Measurements from ENCODE around the gene TRMT1. TPM values are rescaled to one million over a fixed set of nuclear protein-coding genes. Genes with fewer than 3 reads are reported as not detected.
"Not testable (repeated sequence)": the region's sequence is repeated elsewhere in the genome, so short reads cannot be mapped to it uniquely, and the experiment has no call there.

Gene TRMT1
- total RNA-seq, 2 donors from 2014 or later, result 21.9 to 24.1 TPM

DNA sequence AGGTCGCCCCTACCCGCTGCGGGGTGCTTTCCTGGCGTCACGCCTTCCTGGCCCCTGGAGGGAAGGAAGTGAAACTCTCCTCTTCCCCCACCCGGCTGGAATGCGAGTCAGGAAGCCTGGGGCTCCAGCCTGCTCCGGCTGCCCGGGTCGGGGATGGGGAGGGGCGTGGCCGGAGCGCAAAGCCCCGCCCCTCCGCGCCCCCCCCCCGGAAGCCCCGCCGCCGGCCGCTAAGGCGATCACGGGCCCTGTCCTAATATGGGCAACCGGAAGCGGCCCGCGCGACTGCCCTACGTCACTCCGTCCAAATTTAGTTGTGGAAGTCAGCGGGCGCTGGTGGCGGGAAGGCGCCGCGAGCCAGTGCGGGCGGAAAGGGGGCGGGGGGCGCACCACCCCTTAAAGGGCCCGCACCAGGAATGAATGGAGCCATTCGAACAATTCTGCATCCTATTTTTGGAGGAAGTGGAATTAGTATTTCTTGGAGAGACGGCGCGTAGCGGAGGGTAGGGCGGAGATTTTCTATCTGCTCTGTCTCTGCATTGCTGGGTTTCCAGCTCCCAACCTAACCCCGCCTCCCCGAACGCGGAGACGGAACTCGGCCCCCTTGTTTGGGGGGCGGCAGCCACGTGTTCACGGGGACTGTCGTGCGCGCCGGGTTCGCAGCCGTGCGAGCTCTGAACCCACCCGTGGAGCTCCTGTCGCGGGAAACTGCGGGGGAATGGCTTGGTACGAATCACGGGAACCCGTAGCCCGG, 35.2 kb upstream of the TRMT1 start:
- intact Hi-C loops (cut with DNase I), result loop anchor here in 1 of 2 donors (10.0 kb wide), 1 partner anchor 693 kb away; no protein-coding TSS in a partner anchor

DNA sequence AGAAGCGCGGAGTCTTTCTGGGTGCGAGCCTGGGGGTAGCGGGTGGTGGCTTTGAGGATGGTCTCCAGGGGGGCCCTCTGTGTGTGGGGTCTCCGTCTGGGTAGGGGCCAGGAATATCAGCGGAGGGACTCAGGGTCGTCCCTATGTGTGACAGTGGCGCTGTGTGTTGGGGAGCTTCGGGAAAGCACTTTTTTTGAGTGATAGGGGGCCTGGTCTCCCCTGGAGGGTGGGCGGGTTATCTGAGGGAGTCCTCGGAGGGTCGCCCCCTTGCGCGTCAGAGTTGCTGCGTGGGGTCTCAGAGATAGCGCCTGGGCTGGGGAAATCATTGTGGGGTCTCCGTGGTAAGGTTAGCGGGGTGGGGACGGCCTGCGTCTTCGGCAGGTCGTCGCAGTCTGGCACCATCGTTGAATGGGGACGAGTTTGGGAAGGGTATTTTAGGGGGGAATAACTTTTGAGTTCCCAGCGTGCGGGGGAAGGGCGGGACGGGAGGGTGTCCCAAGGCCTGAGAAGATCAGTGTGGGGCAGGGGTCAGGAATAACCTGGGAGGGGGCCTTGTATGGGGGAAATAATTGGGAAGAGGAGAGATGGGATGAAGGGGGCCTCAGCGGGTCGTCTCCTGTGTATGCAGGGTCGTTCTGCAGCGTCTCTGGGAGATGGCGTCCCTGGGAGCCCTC, 34.5 kb upstream of the TRMT1 start:
- no peak for DNase-seq (ENCODE audit: low spot score)
- intact Hi-C loops (cut with DNase I), result loop anchor here in 1 of 2 donors (10.0 kb wide), 1 partner anchor 694 kb away; no protein-coding TSS in a partner anchor

More for the DNA sequence above, 35.2 kb upstream of the TRMT1 start:
- DNase-seq (ENCODE audit: low spot score), result peak; percentile 99

DNA sequence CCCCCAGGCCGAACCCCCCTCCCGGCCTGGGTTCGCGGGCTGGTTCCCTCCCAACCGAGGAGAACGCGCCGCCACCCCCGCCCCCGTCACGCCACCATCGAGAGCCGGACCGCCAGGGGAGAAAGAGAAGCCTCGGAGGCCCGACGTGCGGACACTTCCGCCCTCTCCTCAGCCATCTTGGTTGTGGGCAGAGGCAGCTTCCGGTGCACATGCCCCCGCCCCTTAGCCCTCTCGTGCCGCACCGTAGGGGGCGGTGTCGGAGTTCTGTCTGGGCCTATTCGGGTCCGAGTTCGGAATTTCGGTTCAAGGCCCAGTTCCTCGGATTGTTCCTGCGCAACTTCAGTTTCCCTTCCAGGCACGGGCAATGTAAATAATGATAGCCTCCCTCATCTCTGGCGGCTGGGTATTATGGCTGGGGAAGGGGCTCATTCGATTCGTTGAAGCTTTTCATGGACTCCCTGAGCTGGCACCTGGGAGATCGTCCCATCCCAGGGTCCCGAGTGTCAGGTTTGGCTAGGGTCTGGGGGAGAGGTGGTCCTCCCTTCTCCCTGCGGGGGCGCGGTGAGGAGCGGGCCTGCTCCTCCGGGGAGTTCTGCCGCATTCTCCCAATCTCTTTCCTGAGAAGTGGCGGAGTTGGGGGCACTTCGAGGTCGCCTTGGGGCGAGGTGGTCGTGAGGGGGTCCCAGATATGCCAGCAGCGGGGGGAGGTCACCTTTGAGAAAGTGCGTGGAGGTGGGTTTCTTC, 33.8 kb upstream of the TRMT1 start, which contains the start of the genes IER2 and STX10:
IER2 (plus strand) TSS at position 225 of the 744 bp plus-strand sequence. CDS start 2,776 bp downstream, outside the sequence.
STX10 (minus strand) TSS at position 189 of the 744 bp plus-strand sequence. CDS start 202 bp downstream, outside the sequence.
- intact Hi-C loops (cut with DNase I), result loop anchor here in 1 of 2 donors (10.0 kb wide), 1 partner anchor 694 kb away; no protein-coding TSS in a partner anchor
- peak; percentile 99 for DNase-seq (ENCODE audit: low spot score)

DNA sequence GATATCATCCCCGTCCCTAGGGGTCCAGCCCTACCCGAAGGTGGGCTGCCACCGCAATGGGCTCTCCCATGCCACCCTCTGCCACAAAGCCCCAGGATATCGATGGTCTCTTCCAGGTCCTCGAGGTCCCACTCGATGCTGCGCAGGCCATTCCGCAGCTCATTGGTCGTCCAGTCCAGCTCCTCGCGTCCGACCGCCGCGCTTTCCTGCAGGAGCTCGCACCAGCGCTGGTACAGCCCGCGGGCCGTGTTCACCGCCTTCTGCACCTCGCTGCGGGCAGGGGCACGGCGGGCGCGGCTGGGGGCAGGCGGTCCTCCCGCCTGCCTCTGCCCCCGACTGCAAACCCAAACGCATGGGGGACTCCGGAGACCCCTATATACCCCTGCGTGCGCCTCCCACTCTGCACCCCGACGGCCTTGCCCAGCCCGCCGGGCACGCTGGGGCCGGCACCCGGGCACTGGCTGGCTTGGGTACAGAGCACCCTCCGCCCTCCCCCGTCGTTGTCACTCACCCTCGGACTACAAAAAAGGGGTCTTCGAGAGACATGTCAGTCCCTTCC, 33.2 kb upstream of the TRMT1 start:
- intact Hi-C loops (cut with DNase I), result loop anchor here in 1 of 2 donors (10.0 kb wide), 1 partner anchor 695 kb away; no protein-coding TSS in a partner anchor
- no peak for DNase-seq (ENCODE audit: low spot score)

DNA sequence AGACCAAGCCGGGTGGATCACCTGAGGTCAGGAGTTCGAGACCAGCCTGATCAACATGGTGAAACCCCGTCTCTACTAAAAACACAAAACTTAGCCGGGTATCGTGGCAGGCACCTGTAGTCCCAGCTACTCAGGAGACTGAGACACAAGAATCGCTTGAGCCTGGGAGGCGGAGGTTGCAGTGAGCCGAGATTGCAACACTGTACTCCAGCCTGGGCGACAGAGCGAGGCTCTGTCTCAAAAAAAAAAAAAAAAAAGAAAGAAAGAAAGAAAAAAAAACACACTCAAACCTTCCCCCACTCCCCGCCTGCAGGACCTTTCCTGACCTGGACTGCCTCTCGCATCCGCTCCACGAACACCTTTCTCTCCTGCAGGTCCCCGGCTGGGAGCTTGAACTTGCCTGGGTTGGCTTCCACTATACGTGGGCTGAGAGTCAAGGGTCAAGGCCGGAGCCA, 32.7 kb upstream of the TRMT1 start:
- intact Hi-C loops (cut with DNase I); DNase-seq (ENCODE audit: low spot score): not testable (repeated sequence)

DNA sequence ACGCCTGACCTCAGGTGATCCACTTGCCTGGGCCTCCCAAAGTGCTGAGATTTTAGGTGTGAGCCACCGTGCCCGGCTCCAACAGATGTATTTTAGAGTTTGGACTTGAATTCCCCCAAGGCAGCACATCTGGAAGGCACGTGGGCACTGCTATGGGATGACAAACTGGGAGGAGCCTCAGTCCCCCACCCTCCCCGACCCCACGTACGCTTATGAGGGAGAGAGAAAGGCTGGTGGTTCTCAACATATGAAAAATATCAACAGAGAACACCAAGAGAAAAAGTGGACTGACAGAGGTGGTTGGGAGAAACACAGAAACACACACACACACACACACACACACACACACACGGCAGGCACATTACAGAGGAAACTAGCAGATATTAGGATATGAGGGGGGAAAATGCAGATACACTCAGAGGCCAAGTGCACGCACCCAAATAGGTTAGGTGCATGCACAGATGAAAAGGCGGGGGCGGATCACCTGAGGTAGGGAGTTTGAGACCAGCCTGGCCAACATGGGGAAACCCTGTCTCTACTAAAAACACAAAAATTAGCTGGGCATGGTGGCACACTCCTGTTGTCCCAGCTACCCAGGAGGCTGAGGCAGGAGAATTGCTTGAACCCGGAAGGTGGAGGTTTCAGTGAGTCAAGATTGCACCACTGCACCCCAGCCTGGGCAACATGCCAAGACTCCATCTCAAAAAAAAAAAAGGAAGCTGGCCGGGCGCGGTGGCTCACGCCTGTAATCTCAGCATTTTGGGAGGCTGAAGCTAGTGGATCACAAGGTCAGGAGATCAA, 30.4 kb upstream of the TRMT1 start:
- no peak for DNase-seq (ENCODE audit: low spot score)
- intact Hi-C loops (cut with DNase I), result no loop called here

DNA sequence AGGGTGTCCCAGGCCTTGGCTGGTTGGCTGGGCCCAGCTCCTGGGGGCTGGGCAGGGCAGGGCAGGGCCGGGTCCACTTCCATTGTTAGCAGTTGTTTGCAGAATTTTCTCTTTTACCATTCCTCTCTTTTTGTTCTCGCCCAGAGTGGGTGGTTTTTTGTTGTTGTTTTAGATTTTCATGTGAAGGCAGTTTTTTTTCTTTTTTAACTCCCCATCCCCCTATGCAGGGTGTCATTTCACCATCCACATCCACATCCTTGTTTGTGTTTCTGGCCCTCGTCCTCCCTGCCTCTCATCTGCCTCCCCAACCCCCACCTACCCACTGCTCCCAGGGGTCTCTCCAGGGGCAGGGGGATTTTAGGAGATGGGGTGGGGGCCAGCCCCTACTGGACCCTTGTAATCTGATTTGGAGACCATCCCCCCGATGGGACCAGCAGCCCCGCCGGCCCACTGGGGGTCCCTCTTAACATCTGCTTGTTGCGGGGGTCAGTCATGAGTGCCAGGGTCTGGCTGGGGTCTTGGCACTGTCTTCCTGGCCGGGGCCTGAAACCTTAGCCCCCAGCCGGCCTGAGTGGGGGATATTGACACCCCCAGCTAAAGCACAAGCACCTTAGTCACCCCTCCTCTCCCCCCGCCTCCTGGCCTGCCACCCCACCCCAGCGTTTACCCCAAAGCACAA, 23.2 kb upstream of the TRMT1 start:
- intact Hi-C loops (cut with DNase I), result no loop called here
- DNase-seq (ENCODE audit: low spot score), result no peak

DNA sequence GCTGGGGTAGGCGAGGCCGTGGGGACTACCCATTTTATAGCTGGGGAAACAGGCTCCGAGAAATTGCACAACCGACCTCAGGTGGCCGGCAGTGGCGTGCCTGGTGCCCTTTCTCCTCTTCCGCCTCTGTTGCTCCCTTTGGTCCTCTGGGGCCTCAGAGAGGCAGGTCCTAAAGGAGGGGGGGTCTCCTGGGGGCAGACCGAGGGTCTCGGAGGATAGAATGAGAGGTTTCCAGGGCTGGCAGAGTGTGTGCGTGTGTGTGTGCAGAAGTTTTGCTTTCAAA, 22.3 kb upstream of the TRMT1 start:
- DNase-seq (ENCODE audit: low spot score), result no peak
- intact Hi-C loops (cut with DNase I), result no loop called here

DNA sequence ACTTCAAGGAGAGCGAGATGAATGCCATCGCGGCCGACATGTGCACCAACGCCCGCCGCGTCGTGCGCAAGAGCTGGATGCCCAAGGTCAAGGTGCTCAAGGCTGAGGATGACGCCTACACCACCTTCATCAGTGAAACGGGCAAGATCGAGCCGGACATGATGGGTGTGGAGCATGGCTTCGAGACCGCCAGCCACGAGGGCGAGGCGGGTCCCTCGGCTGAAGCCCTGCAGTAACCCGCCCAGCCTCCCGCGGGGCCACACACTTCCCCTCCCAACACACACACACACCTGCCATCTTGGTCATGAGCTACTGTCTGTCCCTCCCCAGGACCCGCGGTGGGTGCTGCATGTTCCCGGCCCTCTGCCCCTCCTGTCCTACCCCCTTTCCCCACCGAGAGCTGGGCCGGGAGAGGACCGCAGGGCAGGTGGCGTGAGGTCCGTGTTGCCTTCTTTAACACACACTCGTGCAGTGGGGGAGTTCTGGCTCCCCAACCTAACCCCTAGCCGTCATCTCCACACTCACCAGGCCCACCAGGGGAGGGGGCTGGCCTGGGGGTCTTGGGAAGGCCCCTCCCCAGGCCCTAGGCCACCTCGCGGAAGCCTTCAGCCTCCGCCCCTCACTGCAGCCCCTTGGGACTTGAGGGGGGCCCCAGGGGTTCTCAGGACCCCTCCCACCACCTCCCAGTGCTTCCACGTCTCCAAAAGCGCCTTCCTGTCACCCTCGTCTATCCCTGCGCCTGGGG, 21.8 kb upstream of the TRMT1 start:
- no peak for DNase-seq (ENCODE audit: low spot score)
- intact Hi-C loops (cut with DNase I), result no loop called here

DNA sequence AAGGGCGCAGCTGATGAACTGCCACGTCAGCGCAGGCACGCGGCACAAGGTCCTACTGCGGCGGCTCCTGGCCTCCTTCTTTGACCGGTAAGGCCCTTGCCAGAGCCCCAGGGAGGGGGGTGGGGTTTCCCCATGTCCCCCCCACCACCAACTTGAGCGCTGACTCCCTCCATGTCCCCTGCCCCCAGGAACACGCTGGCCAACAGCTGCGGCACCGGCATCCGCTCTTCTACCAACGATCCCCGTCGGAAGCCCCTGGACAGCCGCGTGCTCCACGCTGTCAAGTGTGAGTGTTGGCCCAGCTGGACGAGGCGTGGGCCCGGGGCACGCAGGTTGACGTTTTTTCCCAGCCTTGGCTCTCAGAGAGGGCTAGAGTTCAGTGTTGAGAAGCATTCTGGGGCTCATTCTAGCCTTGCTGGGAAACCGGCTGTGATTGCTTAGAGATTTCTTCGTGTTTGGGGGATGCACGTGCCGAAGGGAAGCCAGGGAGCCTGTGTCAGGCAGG, 20.8 kb upstream of the TRMT1 start:
- DNase-seq (ENCODE audit: low spot score), result no peak
- intact Hi-C loops (cut with DNase I), result no loop called here

DNA sequence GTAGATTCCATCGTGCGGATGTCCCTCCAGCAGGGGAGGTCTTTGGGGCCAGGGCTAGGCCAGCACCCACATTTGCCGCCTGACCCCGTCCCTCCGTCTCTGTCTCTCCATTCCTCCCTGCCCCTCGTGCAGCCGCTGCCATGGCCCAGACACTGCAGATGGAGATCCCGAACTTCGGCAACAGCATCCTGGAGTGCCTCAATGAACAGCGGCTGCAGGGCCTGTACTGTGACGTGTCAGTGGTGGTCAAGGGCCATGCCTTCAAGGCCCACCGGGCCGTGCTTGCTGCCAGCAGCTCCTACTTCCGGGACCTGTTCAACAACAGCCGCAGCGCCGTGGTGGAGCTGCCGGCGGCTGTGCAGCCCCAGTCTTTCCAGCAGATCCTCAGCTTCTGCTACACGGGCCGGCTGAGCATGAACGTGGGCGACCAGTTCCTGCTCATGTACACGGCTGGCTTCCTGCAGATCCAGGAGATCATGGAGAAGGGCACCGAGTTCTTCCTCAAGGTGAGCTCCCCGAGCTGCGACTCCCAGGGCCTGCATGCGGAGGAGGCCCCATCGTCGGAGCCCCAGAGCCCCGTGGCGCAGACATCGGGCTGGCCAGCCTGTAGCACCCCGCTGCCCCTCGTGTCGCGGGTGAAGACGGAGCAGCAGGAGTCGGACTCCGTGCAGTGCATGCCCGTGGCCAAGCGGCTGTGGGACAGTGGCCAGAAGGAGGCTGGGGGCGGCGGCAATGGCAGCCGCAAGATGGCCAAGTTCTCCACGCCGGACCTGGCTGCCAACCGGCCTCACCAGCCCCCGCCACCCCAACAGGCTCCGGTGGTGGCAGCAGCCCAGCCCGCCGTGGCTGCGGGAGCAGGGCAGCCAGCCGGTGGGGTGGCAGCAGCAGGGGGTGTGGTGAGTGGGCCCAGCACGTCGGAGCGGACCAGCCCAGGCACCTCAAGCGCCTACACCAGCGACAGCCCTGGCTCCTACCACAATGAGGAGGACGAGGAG, 18.8 kb upstream of the TRMT1 start:
- intact Hi-C loops (cut with DNase I), result no loop called here
- DNase-seq (ENCODE audit: low spot score), result no peak

DNA sequence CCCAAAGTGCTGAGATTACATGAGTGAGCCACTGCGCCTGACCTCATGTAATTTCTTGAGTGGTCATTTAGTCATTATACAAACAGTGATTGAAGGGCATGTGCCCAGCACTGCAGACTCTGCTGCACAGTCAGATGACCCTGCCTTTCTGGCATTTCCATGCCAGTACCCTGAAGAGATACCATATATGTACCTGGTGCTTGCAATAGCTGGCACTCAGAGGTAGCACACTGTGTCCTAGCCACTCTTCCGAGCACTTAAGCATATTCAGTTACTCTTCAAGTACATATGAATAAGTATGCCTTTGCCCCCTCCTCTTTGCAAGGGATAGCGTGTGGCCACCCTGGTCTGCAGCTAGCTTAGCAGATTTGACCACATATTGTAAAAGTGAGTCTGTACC, 18.1 kb upstream of the TRMT1 start:
- intact Hi-C loops (cut with DNase I), result no loop called here

DNA sequence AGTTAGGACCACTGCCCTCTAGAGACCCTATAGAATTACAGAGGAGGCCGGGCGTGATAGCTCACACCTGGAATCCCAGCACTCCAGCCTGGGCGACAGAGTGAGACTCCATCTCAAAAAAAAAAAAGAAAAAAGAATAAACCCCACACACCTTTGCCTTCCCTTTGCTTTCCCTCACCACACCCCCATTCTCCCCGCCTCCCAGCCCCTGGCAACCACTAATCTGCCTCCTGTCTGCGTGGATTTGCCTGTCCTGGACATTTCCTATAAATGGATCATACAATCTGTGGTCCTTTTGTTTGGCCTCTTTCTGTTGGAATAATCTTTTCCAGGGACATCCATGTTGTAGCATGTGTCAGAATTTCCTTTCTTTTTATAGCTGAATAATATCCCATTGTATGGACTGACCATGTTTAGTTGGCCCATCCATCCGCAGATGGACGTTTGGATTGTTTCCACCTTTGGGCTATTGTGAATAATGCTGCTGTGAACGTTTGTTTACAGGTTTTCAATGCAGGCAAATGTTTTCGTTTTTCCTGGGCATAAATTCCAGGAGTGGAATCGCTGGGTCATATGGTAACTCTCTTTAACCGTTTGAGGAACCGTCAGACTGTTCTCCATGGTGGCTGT, 16.8 kb upstream of the TRMT1 start:
- DNase-seq (ENCODE audit: low spot score), result no peak

More for the DNA sequence above, 18.1 kb upstream of the TRMT1 start:
- no peak for DNase-seq (ENCODE audit: low spot score)

DNA sequence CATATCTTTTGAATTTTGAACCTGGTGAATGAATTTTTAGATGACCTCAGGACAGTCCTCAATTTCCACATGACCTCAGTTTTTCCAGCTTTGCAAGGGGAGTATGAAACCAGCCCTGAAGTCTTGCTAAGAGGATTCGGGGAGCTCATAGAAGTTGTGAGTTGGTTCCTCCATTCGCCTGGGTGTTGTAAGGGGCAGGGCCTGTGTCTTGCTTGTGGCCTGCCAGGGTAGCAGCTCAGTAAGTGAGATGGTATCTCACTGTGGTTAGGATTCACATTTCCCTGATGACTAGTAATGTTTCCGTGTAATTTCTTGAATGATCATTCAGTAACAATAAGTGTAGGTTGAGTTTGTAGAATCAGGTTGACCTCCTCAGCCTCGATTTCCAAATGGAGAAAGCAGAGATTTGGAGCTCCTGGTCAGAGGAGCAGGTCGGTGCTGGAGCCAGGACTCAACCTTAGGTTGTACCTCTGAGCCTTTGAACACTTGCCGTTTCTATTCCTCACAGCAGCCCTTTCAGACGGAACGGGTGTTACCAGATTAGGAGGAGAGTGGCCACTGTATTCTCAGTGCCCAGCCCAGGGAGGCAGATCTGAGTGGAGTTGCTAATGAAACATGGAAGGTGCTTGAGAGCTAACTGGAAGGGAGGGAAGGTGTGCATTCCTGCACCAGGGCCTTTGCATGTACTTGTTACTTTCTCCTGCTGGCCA, 16.1 kb upstream of the TRMT1 start:
- intact Hi-C loops (cut with DNase I), result no loop called here
- DNase-seq (ENCODE audit: low spot score), result no peak

More for the DNA sequence above, 16.8 kb upstream of the TRMT1 start:
- intact Hi-C loops (cut with DNase I), result no loop called here

DNA sequence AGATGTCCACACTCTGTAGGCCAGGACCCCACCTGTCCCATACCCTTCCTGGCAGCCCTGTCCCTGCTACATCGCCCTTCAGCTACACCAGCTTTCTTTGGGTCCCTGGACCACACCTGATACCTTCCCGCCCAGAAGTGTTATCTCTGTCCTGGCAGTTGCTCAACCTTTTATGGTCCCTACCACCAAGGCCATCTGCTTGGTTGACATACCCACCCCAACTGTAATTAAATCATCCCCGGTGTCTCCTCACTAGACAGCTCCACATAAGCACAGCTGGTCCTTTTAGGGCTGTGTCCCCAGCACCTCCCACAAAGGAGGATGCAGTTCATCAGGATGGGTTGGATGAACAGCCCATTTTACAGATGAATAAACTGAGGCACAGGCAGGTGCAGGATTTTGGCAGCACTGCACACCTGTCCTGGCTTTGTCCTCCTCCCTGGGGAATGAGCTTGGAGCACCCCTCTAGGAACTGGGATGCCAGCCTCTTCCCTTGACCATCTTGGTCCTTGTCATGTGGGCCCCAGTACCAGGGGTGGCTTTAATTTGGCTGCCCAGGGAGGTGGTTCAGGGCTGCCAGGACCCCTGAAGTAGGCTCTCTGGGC, 14.4 kb upstream of the TRMT1 start:
- intact Hi-C loops (cut with DNase I), result no loop called here
- DNase-seq (ENCODE audit: low spot score), result no peak
